IPS-NIHi11 (cell line): ENCODE measurements around the gene XIRP2.
A peak's percentile ranks its signal among the peaks of the same experiment; 100 is the strongest.

Experiments used
- DNase-seq: peaks from one replicate; pipeline ENCODE4 v3.0.0; 2012; ENCODE audit warnings: mixed read lengths, low spot score

Gene XIRP2

DNA sequence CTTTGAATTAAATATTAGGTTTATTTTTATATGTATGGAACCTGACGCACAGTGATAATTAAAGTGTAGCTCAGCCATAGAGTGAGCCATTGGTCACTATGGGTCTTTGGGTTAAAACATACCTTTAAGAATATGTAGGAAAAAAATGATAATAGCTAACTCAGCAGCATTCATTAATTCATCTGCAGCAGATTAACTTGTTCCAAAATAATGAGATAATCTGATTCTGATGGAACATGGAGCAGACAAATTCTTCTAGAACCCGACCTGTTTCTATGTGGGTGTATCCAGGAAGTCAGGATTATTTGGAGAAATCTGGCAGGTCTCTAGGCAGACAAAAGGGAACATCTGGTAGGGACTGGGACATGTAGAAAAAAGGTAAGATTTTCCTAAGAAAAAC lies at the start of gene XIRP2:
TSS of gene XIRP2 (plus strand) at position 301 of the 400 bp plus-strand sequence. CDS start 15,003 bp downstream, outside the sequence.
- DNase-seq, result no peak

DNA sequence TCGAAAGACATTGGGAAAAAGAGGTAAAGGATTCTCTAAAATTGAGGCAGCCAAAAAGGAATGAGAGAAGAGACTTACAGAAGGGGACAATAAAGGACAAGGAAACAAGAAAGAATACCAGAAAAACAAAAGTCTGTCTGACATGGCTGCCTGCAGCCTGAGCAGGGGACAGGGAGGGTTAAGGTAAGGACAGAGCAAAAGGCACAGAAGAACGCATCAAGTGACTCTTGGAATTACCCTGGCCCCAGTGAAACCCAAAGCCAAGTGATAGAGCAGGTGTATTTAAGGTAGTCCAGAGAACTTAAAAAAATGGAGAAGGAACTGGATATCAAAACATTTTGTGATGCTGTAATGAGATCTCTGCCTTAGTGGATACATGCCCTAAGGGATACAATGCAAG lies 47.1 kb upstream of the XIRP2 start:
- DNase-seq, result no peak

DNA sequence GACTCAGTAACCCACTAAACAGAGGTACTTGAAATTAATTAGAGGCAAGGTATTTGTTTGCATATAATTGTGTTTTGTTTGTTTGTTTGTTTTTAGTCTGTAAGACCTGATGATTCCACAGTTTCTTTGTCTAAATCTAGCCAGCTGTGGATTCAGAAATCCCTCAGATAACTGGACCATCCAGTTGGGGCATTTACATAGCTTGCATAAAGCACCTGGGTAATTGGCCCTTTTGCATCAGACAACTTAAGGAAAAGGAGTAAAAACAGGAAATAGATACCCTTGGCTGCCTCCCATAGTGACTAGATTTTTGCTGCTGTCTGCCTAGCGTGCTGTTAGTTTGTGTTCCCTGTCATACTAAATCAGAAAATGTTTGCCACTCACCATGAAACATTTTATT lies 46.6 kb upstream of the XIRP2 start:
- no peak for DNase-seq

GRCh38 chr2:166844111-166844510 lies 44.2 kb upstream of the XIRP2 start:
- DNase-seq, result no peak

- no peak for DNase-seq
These were observed 25.7 kb upstream of the XIRP2 start for GRCh38 chr2:166862468-166863132.

GRCh38 chr2:166867874-166868514 lies 20.3 kb upstream of the XIRP2 start:
- DNase-seq, result no peak

- no peak for DNase-seq
These were observed 17.9 kb upstream of the XIRP2 start for GRCh38 chr2:166870346-166870745.

DNA sequence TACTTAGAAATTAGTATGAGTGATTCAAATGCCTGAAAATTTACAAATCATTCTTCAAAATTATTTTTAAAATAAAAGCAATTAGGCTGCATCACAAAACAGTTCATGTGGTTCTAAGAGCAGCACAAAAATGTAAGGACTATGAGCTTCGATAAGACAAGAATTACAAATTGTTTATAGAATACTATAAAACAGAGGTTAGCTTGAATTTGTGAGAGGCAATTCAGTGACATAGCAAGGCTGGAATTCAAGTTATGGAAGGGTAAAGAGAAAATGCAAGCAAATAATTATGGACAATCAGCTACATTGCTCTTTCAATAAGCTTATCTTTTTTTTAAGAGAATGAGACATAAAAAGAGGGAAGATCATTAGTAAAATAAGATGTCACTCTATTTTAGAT lies 7.1 kb upstream of the XIRP2 start:
- no peak for DNase-seq

DNA sequence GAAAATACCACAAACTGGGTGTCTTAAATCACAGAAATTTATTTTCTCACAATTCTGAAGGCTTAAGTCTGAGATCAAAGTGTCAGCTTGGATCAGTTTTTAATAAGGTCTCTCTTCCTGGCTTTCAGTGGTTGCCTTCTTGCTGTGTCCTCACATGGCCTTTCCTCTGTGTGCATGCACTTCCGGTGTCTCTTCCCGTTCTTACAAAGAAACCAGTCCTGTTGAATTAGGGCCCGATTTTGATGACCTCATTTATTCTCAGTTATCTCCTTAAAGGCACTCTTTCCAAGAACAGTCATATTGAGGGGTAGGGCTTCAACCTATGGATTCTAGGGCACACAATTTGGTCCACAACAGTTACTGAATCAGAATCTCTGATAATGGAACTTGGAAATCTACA lies 5.4 kb upstream of the XIRP2 start:
- no peak for DNase-seq

- DNase-seq, result no peak
These were observed 3.4 kb downstream of the XIRP2 start for GRCh38 chr2:166891727-166892126.

- peak; percentile 11 for DNase-seq
These were observed 4.1 kb downstream of the XIRP2 start for GRCh38 chr2:166892397-166892796.

- DNase-seq, result peak; percentile 11
These were observed 7.0 kb downstream of the XIRP2 start for GRCh38 chr2:166895243-166895642.

- DNase-seq, result no peak
These were observed 9.4 kb downstream of the XIRP2 start for GRCh38 chr2:166897666-166898065.

- no peak for DNase-seq
These were observed 11.4 kb downstream of the XIRP2 start for GRCh38 chr2:166899676-166900075.

DNA sequence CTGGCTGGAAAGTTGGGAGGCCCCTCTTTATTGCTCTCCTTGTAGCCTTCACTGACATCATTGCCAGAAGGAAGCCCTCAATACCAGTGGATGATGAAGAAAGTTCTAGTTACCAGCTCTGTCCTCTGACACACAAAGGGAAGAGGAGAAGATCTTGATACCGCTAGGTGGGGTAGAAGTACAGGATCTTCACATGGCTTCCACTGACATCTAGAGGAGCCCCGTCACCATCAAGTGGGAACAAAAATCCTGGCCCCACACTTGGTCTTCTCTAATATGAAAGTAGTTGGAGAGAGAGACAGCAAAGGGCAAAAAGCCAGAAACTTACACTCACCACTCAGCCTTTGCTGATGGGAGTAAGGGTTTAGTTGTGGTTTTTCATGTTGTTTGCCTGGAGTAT lies 12.4 kb downstream of the XIRP2 start:
- DNase-seq, result peak; percentile 41

- no peak for DNase-seq
These were observed 13.1 kb downstream of the XIRP2 start for GRCh38 chr2:166901336-166901735.

DNA sequence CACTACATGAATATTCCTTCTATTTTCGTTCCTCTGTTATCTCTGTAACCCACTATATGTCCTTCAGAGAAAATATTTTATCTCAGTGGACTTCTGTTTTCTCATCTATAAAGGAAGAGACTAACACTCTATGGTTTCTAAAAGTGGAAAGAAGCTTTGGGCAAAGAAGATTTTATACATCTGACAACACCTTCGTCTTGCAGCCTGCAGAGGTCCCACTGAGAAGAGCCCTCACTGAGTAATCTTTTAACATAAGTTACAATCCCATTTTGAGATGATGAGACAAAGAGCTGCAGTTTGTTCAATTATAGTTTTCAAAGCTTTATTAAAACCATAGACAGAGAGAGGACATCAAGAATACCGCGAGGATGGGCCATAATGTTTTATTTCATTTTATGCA lies 28.7 kb downstream of the XIRP2 start:
- no peak for DNase-seq

DNA sequence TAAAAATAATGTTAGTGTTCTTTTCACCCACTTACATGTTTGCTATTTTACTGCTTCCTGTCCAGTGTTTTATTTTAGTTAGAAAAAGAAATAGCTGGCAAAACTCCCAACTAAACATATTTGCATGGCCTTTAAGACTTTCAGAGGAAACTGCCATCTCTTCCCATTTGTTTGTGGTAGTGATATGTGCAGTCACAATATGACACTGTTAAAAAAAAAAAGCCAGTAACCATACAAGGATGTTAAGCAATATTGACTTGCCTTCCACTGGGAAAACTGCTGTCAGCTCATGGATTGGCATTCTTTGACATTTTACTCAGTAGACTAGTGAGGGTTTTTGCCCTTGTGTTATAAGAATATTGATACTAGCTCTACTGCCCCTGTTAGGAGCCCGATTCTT lies 29.1 kb downstream of the XIRP2 start:
- no peak for DNase-seq

DNA sequence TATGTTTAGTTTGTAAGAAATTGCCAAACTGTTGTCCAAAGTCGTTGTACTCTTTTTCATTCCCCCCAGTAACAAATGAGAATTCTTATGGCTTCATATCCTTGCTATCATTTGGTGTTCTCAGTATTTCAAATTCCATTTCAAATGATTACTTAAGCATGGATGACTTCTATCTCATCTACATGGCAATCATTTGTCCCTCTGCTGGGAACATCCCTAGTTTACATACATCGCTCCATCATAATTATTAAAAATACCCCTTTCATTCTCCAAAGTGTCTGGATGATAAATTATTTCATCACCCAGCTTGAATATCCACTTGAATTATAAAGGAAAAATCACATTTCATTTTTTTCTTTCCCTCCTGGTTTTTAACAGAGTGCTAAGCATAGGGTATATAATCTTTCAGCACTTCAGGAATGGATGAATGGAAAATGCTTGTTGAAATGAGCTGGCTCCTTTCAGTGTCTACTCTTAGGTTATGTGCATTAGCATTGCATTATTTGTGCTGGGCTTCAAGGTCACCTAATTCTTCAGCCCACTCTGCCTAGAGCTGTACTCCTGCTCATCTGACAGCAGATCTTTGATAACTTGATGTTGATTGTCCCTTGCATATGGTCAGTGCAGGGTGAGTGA lies 33.1 kb downstream of the XIRP2 start:
- no peak for DNase-seq

DNA sequence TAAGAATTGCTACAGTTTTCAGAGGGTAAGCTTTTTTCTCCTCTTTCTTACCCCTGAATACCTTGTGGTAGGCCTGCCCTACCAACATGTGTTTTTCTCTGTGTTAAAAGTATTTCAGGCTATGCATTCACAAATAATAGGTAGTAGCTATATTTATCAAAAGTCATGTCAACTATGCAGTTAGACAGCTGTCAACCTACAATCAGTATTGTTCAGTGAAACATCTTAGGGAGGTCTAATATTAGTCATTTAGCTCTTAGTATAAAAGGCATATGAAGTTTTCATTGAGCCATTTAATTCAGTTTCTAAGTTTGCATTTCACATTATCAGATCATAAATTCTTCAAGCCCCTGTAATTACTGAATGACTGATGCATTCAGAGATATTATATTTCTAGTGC lies 36.7 kb downstream of the XIRP2 start:
- DNase-seq, result no peak

- DNase-seq, result no peak
These were observed 38.4 kb downstream of the XIRP2 start for GRCh38 chr2:166926657-166927056.

GRCh38 chr2:166932032-166932431 lies 43.8 kb downstream of the XIRP2 start:
- no peak for DNase-seq

- DNase-seq, result no peak
These were observed 46.5 kb downstream of the XIRP2 start for GRCh38 chr2:166934817-166935216.

GRCh38 chr2:166942377-166942776 lies 54.1 kb downstream of the XIRP2 start:
- DNase-seq, result no peak
